Left renal cortex interstitium (tissue), 4 donors: ENCODE data around the gene MOGAT3. TPM values are rescaled to one million over a fixed set of nuclear protein-coding genes. Genes with fewer than 3 reads are reported as not detected.

Source experiments
- DNase-seq, 4 donors: peaks; one replicate each; pipeline ENCODE4 v3.0.0-alpha.2; 2013; ENCODE audit warnings: low read depth in 4 of 4, low spot score in 2 of 4, missing footprints in 1 of 4
- polyA plus RNA-seq, 4 donors: library from polyadenylated mRNA; unstranded; fragments of 120-200 nt; gene quantifications; one replicate each; pipeline ENCODE4 v1.2.1, GENCODE V29; 2013; ENCODE audit not compliant: insufficient read length in 4 of 4

The MOGAT3 gene, protein sequence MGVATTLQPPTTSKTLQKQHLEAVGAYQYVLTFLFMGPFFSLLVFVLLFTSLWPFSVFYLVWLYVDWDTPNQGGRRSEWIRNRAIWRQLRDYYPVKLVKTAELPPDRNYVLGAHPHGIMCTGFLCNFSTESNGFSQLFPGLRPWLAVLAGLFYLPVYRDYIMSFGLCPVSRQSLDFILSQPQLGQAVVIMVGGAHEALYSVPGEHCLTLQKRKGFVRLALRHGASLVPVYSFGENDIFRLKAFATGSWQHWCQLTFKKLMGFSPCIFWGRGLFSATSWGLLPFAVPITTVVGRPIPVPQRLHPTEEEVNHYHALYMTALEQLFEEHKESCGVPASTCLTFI
- 1 to 10 TPM in 1 of 4 donors, under 1 TPM in 3; 0.27 to 1.2 (median 0.82) TPM for polyA plus RNA-seq

DNA sequence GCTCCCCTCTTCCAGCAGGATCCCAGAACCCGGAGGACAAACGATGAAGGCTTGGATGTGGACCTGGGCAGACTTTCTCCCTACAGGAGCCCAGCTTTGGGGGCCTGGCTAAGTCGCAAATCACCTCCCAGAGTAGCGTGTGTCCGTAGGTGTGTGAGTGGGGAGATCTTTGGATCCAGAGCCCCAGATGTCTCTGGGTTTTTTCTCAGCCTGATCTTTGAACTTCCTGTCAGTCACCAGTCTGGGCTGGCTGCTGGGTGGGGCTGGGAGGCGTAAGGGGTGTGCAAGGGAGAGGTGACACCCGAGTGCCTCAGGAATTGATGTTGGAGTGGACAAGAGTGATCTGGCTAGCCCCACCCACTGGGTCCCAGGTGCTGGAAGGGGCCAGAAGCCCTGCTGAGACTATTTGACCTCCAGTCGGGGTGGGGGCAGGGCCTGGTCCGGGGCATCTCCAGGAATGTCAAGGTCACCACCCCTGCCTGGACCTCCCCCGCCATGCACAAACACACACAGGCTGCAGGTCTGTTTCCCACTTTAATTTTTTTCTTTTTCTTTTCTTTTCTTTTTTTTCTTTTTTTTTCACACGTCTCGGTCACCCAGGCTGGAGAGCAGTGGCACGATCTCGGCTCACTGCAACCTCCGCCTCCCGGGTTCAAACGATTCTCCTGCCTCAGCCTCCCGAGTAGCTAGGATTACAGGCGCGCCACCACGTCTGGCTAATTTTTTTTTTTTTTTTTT, at the start of gene MOGAT3:
Gene MOGAT3 (minus strand): TSS at position 175 of the 738 bp plus-strand sequence. CDS start 182 bp downstream, outside the sequence.
- no peak for DNase-seq

DNA sequence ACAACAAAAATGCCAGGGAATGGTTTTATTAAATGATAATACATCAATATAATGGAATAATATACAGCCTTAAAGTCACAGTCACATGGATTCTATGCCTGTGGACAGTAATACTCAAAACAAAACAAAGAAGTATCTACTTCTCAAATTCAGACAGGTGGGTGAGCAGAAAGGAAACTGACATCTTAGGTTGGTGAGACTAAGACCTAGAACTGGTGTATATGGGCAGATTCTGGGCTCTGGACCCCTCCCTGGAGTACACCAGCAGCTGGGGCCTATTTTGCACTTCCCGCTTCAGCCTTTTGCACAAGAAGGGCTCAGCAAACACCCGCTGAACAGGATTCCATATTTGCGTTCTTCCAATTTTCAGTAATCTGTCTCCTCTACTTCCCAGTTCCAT, 49.5 kb upstream of the MOGAT3 start:
- no peak for DNase-seq

DNA sequence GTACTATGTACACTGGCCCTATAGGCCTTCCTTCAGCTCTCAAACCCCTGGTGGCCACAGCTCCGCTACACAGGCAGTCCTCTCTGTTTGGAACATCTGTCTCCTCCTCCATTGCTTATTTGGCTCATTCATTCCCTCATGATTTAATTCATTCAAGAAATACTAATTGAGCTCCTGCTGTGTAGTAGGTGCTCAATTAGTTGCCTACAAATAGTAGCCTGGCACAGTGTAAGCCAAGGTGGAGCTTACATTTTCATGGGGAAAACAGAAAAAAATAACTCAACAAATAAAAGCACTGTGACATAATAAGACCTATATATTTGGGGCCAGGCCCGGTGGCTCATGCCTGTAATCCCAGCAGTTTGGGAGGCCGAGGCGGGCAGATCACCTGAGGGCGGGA, 47.4 kb upstream of the MOGAT3 start:
- DNase-seq, result no peak

DNA sequence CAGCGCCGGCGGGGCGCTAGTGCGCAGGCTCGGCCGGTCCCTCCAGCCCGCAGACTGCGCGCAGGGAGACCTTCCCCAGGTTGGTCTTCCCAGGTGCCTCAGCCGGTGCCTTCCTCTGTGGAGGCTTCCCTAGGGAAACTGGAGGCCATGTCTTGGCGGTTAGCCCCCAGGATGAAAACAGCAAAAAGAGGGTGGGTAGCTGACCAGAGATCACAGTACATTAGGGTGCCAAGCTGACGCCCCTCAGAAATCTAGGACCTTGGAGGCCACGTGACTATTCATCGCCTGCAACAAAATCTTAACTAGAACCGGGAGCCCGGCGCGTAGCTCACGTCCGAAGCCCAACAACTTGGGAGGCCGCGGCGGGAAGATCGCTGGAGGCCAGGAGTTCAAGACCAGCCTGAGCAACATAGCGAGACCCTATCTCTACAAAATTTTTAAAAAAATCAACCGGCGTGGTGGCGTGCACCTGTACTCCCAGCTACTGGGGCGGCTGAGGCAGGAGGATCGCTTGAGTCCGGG, 44.4 kb upstream of the MOGAT3 start:
- no peak for DNase-seq

DNA sequence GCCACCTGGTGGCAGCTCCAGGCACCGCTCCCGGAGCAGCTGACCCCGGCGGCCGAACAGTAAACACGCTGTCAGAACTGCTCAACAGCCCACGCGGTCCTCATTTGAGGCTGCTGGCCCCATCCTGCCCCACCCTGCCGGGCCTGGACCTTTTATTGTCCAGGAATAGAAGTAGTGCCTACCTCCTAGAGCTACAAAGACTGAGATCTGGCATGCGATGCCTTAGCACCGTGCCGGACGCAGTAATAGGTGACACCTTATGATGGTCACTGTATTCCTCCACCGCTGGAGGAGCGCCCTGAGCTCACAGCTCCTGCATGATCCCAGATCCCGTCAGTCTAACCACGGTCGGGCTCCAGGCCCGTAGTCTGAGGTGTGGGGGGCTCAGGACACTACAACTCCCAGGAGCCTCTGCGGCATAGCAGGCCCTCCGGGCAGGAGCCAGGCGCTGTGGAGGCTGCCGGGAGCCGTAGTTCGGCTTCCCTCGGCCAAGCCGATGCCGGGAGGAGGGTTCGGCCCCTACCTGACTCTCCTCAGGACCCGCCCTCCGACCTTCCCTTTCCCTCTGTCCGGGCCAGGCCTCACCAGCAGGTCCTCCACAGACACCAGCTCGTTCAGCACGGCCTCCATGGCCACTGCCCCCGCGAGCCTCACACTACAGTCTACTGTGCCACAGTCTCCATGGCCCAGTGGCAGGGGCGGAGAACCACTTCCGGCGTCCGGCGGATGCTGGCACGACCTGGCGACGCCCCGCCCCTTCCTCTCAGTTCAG, 43.7 kb upstream of the MOGAT3 start, which contains the start of gene FIS1:
Gene FIS1 (minus strand): TSS at position 707 of the 772 bp plus-strand sequence. CDS start 77 bp downstream, at position 630.
- peak; percentile 84 to 89 (median 88) for DNase-seq

DNA sequence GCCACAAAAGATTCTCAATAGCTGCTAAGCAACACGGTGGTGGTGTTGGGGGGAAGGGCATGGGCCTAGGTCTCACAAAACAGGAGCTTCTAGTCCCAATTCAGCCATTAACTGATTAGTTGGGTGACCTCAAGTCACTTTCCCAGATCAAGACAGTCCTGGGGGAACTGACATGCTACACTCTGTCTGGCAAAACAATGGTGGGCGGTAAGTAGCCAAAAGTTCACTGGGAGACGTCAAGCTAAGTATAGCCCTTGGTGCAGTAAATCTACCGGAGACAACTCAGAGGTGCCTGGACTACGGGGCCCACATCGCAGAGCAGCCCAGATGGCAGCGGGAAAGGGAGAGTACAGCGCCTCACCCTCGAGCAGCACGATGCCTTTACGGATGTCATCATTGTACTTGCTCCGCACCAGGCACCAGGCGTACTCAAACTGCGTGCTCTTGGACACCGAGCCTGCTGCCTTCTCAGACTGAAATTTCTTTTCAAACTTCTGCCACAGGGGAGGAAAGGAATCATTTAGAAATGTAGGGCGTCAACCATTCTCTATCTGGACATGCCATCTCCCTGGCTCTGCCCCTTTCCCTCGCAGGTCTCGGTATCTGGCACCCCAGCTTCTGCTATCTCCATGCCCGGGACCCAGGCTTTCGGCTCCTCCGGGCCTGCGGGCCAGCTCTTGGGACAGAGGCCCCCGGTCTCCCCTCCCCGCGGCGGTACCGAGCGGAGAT, 43.0 kb upstream of the MOGAT3 start:
- no peak for DNase-seq

DNA sequence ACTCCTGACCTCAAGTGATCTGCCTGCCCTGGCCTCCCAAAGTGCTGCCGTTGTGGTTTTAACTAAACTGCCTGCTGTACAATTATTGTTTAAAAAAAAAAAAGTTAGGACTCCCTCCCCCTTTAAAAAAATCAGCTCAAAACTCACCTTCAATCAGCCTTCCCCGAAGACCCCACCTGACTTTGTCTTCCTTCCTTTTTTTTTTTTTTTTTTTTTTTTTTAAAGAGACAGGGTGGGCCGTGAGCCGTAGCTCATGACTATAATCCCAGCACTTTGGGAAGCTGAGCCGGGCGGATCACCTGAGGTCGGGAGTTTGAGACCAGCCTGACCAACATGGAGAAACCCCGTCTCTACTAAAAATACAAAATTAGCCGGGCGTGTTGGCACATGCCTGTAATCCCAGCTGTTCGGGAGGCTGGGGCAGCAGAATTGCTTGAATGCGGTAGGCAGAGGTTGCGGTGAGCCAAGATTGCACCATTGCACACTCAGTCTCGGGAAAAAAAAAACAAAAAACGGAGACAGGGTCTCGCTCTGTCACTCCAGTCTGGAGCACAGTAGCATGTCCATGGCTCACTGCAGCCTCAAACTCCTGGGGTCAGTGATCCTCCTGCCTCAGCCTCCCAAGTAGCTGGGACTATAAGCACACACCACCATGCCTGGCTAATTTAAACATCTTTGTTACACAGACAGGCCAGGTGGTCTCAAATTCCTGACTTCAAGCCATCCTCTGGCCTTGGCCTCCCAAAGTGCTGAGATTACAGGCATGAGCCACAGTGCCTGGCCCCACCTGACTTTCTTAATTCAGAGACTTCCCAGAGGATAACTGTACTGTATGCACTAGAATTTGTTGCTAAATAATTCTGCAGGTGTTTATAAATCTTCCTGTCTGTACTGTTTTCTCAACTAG, 40.9 kb upstream of the MOGAT3 start:
- DNase-seq, result no peak

DNA sequence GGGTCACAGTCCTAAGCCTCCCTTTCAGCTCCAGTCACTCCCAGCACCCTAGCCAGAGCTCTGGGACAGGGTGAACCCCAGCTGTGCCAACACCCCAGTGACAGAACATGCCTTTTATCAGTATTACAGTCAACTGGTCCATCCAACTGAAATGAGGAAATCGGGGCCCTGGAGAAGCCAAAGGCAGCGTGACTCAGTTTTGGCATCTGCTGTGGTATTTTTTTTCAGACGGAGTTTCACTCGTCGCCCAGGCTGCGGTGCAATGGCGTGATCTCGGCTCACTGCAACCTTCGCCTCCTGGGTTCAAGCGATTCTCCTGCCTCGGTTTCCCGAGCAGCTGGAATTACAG, 40.2 kb upstream of the MOGAT3 start:
- DNase-seq, result no peak

DNA sequence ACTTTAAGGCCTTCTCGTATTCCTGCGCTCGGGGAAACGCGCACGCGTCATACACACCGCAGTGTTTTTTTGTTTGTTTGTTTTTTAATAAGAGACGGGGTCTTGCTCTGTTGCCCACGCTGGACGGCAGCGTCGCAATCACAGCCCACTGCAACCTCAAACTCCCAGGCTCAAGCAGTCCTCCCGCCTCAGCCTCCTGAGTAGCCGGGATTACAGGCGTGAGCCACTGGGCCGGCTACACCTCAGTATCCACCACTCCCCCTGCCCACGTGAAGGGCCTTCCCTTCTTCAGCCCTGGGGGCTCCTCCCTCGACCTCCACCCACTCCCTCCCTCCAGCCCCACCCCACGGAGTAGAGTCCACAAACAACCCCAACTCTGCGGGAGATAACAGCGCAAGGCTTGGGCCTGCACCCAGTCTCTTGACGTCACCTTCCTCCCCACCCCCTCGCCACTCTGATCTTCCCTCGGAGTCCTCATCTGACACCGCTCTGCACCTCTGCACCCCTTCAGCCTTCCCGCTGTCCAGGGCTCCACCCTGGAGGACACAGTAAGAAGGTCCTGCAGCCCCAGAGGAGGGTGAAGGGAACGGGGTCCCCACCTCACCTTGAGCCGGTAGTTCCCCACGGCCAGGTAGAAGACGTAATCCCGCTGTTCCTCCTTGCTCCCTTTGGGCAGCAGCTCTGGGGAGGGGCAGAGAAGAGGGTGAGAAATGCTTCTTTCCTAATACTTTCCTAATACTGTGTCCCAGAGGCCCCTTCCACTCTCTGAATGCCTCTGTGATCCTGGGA, 39.6 kb upstream of the MOGAT3 start:
- DNase-seq, result no peak

DNA sequence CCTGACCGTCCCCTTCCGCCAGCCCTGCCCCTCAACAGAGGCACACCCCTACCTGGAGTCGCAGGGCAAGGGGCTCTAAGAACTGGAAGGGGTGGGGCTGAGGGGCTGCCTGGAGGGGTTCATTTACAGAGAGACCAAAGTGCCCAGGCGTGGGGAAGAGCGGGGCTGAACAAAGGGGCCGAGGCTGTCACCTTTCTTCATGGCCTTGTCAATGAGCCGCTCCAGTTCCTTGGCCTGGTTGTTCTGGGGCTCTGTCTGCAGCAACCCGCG, 39.0 kb upstream of the MOGAT3 start:
- no peak for DNase-seq

DNA sequence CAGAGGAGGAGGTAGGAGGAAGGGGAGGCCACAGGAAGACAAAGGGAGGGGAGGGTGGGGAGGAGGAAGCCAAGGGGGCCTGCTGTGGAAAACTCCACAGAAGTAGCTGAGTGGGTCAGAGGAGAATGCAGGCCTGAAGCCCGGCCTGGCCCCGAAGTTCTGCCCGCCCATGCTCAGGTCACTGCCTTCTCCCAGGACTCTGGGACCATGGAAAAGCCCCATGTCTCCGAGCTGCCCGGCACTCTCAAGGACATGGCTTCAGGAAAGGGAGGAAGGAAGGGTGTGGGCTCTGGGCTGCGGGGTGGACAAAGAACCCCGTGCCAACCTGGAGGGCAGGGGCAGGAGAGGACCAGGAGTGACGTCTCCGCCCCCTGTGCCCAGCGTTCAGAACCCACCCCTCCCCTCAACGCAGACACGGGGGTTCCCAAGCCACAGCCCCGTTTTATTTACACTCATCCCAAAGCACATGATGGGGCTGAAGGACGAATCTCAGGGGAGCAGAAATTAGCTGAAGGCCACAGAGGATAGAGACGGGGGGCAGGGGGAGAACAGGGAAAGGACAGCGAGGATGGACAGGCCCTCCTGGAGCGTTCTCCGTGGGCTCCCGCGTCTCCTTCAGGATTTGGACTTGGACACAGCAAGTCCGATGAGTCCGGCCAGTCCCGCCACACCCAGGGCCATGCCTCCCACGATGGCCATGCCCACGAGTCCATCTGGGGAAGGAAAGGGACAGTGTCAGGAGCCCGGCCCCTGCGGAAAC, 38.5 kb upstream of the MOGAT3 start:
- no peak for DNase-seq

DNA sequence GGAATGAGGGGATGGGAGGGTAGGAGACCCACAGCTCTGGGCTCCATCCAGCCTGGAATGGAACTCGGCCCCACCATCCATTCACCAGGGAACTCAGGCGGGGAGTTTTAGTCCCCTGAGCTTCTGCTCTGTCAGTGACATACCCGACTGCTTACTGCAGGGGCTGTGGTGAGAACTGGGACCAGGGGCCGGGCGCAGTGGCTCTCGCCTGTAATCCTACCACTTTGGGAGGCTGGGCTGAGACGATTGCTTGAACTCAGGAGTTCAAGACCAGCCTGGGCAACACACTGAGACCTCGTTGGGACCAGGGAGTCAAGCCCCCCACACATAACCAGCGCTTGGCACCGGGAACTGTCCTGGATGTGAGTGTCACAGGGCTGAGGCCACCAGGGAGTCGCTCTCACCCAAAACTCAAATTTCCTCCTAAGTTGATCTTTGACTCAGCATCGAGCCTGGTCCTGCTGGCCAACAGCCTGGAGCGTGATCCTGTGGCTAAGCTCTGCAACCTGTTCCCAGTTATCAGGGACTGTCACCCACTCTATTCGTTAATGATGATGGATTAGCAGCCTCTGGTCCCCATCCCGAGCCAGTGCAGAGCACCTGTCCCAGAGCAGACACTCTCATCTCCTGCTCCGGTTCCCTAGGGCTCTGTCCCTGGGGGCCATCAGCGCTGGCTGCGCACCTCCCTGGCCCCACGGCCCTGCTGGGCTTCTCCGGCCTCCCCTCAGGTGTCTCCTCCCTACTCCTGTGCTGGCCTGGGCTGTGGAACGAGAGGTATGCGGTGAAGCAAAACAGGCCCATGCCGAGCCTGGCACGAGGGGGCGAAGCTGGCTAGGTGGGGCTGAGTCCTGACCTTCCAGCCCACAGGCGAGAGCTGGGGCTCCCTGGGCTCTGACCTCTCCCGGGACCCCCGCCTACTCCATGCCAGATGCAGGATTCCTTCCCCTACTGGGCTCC, 37.7 kb upstream of the MOGAT3 start:
- DNase-seq, result no peak

DNA sequence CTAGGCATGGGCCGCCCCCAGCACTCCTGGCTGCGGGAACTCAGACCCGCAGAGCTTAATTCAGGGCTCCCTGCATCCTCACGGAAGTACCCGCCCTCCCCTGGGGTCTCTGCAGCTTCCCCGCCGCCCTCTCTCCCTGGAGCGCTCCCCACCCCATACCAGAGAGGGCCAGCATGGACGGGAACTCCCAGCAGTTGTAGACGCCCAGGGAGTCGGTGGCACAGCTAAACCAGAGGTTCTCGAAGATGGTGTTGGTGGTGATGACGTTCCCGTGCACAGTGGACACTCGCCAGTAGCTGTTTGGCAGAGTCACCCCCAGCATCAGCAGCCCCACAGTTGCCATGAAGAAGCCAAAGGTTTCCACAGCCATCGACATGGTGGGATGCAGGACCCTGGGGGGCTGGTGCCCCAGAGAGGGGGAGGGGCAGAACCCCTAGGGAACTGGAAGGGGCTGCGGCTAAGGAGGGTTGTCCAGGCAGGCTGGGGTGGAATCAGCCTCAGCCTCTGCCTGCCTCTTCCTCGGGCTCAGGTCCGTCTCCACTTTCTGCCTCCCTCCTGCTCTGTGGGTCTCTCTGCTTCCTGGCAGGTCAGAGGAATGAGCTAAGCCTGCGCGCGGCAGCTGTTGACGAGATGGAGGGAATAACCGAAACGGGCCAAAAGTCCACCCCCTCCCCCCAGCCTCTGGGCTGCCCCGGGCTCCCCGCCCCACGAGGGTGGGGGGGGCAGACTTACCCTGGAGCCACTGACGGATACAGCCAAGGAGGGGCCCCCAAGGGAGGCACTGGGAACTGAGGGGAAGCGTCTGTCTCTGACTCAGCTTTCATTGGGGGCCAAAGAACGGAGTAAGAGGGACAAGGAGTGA, 36.6 kb upstream of the MOGAT3 start, which contains the start of gene CLDN15:
Gene CLDN15 (minus strand): TSS at position 597 of the 862 bp plus-strand sequence. CDS start 221 bp downstream, at position 376.
- no peak for DNase-seq

DNA sequence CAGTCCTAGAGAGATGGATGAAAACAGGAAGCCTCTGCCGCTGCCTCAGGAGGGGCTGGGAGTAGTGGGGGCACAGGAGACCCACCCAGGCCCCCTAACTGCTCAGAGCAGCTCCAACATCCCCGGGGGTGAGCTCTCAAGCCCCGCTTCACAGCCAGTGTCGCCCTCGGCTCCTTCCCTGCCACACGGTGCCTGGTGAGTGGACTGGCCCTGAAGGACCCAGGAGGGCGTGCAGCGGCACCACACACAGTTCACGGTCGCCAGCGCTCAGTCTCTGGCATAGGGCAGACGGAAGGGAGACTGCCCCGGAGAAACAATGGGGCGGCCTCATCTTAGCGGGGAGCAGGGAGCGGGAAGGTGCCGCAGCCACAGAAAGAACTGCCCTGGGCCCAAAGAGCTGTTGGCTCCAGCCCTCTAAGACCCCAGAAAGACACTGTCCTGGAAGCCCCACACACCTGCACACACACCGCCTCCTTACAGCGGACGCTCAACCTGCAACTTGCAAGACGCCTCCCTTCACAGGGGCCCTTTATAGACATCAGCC, 35.5 kb upstream of the MOGAT3 start:
- DNase-seq, result no peak

DNA sequence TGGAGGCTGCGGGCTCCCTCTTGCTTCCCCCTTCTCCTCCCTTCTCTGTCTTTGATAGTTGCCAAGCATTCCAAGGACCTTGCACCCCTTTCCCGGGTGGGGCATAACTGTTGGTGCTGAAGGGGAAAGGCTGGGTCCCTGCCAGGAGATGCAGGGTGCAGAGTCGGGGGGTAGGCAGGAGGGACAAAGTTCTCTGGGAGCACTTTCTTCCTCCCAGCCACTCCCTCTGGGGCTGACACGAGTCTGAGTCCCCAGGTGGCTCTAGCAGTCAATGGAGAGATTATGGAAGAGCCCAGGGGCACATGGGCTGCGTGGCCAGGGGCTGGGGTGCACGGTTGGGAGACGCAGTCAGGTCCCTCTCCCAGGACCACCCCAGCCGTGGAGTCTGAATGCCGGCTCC, 34.7 kb upstream of the MOGAT3 start:
- no peak for DNase-seq
